ENCODE data around the gene C19orf38.
A peak's percentile ranks its signal among the peaks of the same experiment; 100 is the strongest.

The C19orf38 gene

GRCh38 chr19:10816691-10817090 lies 31.5 kb upstream of the C19orf38 start:
- peaks cover 80% of the 10 kb centered on the region for H3K36me3 Mint-ChIP-seq (ENCODE audit: low read depth)
- DNase-seq, result no peak
- no peak overlapping the region for H3K4me3 Mint-ChIP-seq
- peaks cover 16% of the 10 kb centered on the region for H3K4me1 Mint-ChIP-seq (ENCODE audit: low read depth)
- H3K9me3 Mint-ChIP-seq, result no peaks in the 10 kb centered on the region
- H3K27ac Mint-ChIP-seq, result peak overlapping the region; percentile 69
- no peaks in the 10 kb centered on the region for H3K27me3 Mint-ChIP-seq

DNA sequence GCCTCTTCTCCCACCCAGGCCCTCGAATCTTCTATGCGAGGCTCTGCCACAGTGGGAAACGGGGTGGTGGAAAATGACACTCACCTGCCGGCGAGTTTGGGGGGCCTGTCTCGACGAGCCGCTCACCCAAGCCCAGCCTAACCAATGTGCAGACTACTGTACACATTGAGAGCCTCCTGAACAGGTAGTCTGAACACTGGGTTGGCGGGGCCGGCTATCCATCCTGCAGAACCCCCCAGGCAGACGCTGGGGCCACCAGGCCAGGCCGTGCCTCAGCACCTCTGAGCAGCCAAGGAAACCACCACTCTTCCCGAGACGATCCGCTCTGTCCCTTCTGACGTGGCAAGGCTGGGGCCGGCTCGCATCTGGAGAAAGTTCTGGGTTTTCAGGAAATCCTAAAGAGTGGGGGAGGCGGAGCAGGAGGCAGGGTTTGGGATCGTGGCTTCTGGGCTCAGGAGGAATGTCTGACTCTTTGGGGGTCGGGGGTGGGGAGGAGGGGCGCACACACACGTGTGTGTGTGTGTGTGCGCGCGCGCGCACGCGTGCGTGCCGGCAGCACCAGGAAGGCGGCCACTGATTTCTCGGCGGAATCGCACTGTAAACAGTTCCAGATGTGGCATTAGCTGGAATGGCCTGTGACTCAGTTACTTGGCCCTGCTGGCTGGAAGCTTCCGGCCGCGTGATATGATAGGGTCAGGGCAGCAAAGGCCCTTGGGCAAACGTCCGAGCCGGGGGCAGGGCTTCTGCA lies 30.8 kb upstream of the C19orf38 start:
- no peaks in the 10 kb centered on the region for H3K27me3 Mint-ChIP-seq
- no peak overlapping the region for H3K4me3 Mint-ChIP-seq
- DNase-seq, result no peak
- H3K4me1 Mint-ChIP-seq (ENCODE audit: low read depth), result peaks cover 11% of the 10 kb centered on the region
- peak overlapping the region; percentile 73 for H3K27ac Mint-ChIP-seq
- H3K36me3 Mint-ChIP-seq (ENCODE audit: low read depth), result peaks cover 78% of the 10 kb centered on the region
- no peaks in the 10 kb centered on the region for H3K9me3 Mint-ChIP-seq

GRCh38 chr19:10818301-10819123 lies 29.7 kb upstream of the C19orf38 start:
- Mint-ChIP-seq H3K27me3 (no peaks in the 10 kb centered on the region), H3K4me3 (no peak overlapping the region), H3K36me3 (ENCODE audit: low read depth) (peaks cover 73% of the 10 kb centered on the region), H3K27ac (peak overlapping the region; percentile 44), H3K9me3 (no peaks in the 10 kb centered on the region), H3K4me1 (ENCODE audit: low read depth) (peaks cover under 1% of the 10 kb centered on the region)
- DNase-seq, result no peak

GRCh38 chr19:10819124-10820060 lies 28.8 kb upstream of the C19orf38 start:
- Mint-ChIP-seq H3K36me3 (ENCODE audit: low read depth) (peaks cover 73% of the 10 kb centered on the region), H3K27me3 (no peaks in the 10 kb centered on the region)

DNA sequence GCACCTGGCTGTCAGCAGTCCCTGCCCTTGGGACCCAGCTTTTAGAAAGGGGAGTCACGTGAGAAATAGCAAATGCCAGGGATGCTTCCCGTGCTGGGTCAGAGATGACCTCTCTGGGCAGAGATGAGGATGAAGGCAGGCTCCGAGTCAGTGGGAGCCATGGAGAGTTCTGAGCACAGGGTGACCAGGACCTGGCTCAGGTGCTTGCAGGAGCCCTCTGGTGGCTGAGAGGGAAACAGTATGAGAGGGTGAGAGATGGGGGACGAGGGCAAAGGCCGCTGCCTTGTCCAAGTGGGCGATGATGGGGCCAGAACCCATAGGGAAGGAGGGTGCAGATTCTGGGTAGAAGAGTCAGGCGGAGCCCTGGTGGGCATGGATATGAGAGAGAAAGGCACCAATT lies 28.0 kb upstream of the C19orf38 start:
- no peak for DNase-seq
- H3K36me3 Mint-ChIP-seq (ENCODE audit: low read depth), result peaks cover 74% of the 10 kb centered on the region

More at GRCh38 chr19:10819124-10820060, 28.8 kb upstream of the C19orf38 start:
- Mint-ChIP-seq H3K9me3 (no peaks in the 10 kb centered on the region), H3K4me3 (no peak overlapping the region), H3K27ac (peak overlapping the region; percentile 70), H3K4me1 (ENCODE audit: low read depth) (no peaks in the 10 kb centered on the region)
- no peak for DNase-seq

DNA sequence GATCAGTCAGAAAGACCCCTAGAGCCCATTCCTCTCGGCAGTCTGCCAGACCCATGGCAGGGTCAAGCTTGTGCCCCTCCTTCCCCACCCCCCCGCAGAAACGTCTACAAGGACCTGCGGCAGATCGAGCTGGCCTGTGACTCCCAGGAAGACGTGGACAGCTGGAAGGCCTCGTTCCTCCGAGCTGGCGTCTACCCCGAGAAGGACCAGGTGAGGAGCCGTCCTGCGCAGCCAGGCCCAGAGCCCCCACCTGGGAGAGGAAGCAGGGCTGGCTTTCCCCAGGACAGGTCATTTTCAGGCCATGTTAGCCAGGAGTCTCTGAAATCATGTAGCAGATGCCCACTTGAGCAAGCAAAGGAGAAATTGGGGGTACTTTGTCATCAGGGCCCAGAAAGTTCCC lies 24.5 kb upstream of the C19orf38 start:
- Mint-ChIP-seq H3K27me3 (no peaks in the 10 kb centered on the region), H3K4me1 (ENCODE audit: low read depth) (no peaks in the 10 kb centered on the region), H3K36me3 (ENCODE audit: low read depth) (peaks cover 82% of the 10 kb centered on the region), H3K27ac (peak overlapping the region; percentile 55), H3K9me3 (no peaks in the 10 kb centered on the region), H3K4me3 (no peak overlapping the region)
- peak; percentile 27 for DNase-seq

More for the DNA sequence above, 28.0 kb upstream of the C19orf38 start:
- H3K9me3 Mint-ChIP-seq, result no peaks in the 10 kb centered on the region
- H3K27me3 Mint-ChIP-seq, result no peaks in the 10 kb centered on the region
- no peak overlapping the region for H3K4me3 Mint-ChIP-seq
- H3K4me1 Mint-ChIP-seq (ENCODE audit: low read depth), result no peaks in the 10 kb centered on the region
- peak overlapping the region; percentile 70 for H3K27ac Mint-ChIP-seq

GRCh38 chr19:10826231-10826630 lies 22.0 kb upstream of the C19orf38 start:
- DNase-seq, result no peak
- H3K9me3 Mint-ChIP-seq, result no peaks in the 10 kb centered on the region
- H3K27me3 Mint-ChIP-seq, result no peaks in the 10 kb centered on the region
- H3K4me3 Mint-ChIP-seq, result no peak overlapping the region
- peaks cover 75% of the 10 kb centered on the region for H3K36me3 Mint-ChIP-seq (ENCODE audit: low read depth)
- peak overlapping the region; percentile 67 for H3K27ac Mint-ChIP-seq
- H3K4me1 Mint-ChIP-seq (ENCODE audit: low read depth), result no peaks in the 10 kb centered on the region

- H3K4me1 Mint-ChIP-seq (ENCODE audit: low read depth), result no peaks in the 10 kb centered on the region
- H3K9me3 Mint-ChIP-seq, result no peaks in the 10 kb centered on the region
- DNase-seq, result no peak
- no peaks in the 10 kb centered on the region for H3K27me3 Mint-ChIP-seq
- no peak overlapping the region for H3K4me3 Mint-ChIP-seq
- peaks cover 72% of the 10 kb centered on the region for H3K36me3 Mint-ChIP-seq (ENCODE audit: low read depth)
- H3K27ac Mint-ChIP-seq, result peak overlapping the region; percentile 50
Observed at GRCh38 chr19:10826846-10827245, 21.4 kb upstream of the C19orf38 start.

DNA sequence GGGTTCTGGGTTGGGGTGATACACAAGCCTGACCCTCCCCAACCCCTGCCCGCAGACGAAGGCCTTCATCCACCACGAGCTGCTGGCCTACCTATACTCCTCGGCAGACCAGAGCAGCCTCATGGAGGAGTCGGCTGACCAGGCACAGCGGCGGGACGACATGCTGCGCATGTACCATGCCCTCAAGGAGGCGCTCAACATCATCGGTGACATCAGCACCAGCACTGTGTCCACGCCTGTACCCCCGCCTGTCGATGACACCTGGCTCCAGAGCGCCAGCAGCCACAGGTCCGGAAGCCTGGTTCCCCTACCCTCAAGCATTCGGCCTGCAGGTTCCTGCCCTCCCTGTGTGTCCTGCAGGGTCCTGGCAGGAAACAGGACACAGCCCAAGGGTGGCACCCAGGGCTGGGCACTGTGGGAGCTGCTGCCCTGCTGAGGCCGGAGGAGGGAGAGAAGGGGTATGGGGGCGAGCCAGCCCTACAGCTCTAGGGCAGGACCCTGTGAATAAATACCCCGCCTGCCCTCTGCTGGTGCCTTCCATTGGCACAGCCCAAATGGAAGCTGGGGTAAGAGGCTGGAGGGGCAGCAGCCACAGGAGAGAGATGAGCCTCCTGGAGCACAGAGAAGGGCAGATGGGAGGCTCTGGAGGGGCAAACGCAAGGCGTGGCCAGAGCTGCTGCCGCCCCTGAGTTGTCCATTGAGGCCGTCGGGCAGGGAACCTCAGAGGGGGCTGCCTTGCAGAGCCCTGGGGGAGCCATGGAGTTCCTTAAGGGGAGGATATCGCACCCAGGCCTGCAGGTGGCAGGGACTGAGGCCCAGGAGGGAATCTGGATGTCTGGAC lies 19.0 kb upstream of the C19orf38 start:
- Mint-ChIP-seq H3K27me3 (no peaks in the 10 kb centered on the region), H3K4me3 (no peak overlapping the region), H3K9me3 (no peaks in the 10 kb centered on the region), H3K27ac (peak overlapping the region; percentile 61), H3K36me3 (ENCODE audit: low read depth) (peaks cover 79% of the 10 kb centered on the region), H3K4me1 (ENCODE audit: low read depth) (no peaks in the 10 kb centered on the region)
- DNase-seq, result no peak

DNA sequence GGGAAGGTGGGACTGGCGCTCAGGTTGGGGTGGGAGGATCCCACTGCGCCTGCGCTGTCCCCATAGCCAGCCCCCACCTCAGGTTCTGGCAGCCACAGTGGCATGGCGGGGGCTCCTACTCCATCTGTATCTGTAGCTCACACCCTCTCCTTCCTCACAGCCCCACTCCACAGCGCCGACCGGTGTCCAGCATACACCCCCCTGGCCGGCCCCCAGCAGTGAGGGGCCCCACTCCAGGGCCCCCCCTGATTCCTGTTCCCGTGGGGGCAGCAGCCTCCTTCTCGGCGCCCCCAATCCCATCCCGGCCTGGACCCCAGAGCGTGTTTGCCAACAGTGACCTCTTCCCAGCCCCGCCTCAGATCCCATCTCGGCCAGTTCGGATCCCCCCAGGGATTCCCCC lies 18.2 kb upstream of the C19orf38 start:
- peaks cover 73% of the 10 kb centered on the region for H3K36me3 Mint-ChIP-seq (ENCODE audit: low read depth)
- no peaks in the 10 kb centered on the region for H3K27me3 Mint-ChIP-seq
- peak overlapping the region; percentile 61 for H3K27ac Mint-ChIP-seq
- no peaks in the 10 kb centered on the region for H3K4me1 Mint-ChIP-seq (ENCODE audit: low read depth)
- no peak for DNase-seq
- no peak overlapping the region for H3K4me3 Mint-ChIP-seq
- H3K9me3 Mint-ChIP-seq, result no peaks in the 10 kb centered on the region

DNA sequence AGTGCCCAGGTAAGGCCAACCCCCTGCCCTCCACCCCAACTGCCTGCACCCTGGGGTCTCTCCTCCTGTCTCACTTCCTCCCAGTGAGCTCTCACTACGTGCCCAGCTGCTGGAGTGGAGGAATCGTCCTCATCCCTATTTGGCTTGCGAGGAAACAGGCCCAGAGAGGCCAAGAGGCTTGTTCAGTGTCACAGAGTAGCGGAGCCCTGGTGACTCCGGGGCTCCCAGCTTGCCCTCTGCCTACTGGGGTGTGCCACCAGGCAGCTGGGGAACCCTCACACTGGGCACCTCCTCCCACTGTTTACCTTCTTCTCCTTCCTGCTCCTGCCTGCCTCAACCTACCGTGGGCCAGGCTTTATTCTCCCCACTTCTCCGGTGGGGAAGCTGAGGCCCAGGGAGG lies 17.8 kb upstream of the C19orf38 start:
- Mint-ChIP-seq H3K4me3 (no peak overlapping the region), H3K4me1 (ENCODE audit: low read depth) (peaks cover 1% of the 10 kb centered on the region), H3K27ac (peak overlapping the region; percentile 61), H3K36me3 (ENCODE audit: low read depth) (peaks cover 73% of the 10 kb centered on the region), H3K27me3 (no peaks in the 10 kb centered on the region), H3K9me3 (peaks cover under 1% of the 10 kb centered on the region)
- no peak for DNase-seq

- Mint-ChIP-seq H3K9me3 (peaks cover 4% of the 10 kb centered on the region), H3K4me3 (no peak overlapping the region), H3K27me3 (no peaks in the 10 kb centered on the region), H3K4me1 (ENCODE audit: low read depth) (peaks cover 9% of the 10 kb centered on the region), H3K27ac (no peak overlapping the region), H3K36me3 (ENCODE audit: low read depth) (peaks cover 72% of the 10 kb centered on the region)
- DNase-seq, result no peak
Observed at GRCh38 chr19:10830931-10831779, 17.1 kb upstream of the C19orf38 start.
